Smooth muscle cell of the coronary artery (primary cell): ENCODE data around the gene OR2T1. TPM values are rescaled to one million over a fixed set of nuclear protein-coding genes. Genes with fewer than 3 reads are reported as not detected.

Experiments
- total RNA-seq: library from RNA; depleted of rRNA; stranded (reverse); fragments of >200 nt; gene quantifications from 2 replicates; pipeline ENCODE4 v1.2.3, GENCODE V29; 2014; ENCODE audit warnings: low replicate concordance

The OR2T1 gene, protein sequence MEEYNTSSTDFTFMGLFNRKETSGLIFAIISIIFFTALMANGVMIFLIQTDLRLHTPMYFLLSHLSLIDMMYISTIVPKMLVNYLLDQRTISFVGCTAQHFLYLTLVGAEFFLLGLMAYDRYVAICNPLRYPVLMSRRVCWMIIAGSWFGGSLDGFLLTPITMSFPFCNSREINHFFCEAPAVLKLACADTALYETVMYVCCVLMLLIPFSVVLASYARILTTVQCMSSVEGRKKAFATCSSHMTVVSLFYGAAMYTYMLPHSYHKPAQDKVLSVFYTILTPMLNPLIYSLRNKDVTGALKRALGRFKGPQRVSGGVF
- total RNA-seq = not detected in 2 replicates

GRCh38 chr1:248402748-248403147, at the start of gene OR2T1:
TSS of gene OR2T1 (plus strand) at chr1:248403048. CDS start at chr1:248406148, 3,100 bp downstream.

DNA sequence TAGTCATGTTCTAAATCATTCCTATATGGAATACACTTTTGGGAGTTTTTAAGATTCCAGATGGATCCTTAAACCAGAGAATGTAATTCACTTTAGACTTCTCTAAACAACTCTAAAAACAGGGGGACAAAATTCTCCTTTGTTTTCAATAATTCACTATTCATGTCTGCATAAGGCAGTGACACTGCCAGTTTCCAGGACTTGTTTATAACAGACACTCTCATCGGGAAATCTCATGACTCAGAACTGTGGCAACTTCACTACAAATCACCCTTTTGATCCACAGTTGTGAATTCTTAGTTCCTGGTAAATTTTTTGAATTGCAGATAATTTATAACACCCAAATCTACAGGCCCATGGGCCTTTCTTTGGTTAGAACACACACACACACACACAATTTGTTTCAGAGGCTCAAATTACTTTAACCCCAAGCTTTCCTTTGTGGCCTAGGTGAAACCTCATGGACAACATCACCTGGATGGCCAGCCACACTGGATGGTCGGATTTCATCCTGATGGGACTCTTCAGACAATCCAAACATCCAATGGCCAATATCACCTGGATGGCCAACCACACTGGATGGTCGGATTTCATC, 41.6 kb upstream of the OR2T1 start, which contains the start of gene OR2T4:
TSS of gene OR2T4 (plus strand) at position 545 of the 595 bp plus-strand sequence. CDS start at position 545, 0 bp downstream.

DNA sequence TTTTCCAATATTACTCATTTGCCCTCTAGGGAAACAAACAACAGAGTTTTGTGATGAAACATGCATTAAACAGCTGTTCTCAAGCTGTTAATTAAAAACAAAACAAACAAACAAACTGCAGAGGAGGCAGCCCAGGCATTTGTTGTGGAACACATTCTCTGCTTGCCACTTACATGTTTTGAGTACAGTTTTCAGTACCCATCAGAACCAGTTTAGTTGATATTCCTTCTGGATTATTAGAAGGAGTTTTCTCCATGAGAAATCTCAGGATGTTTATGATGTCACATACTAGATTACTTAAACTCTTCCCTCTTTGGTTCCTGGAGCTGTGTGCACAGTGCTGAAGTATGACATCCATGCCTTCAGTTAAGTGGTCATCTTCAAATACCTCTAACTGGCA, 27.4 kb upstream of the OR2T1 start, which contains the start of gene OR2T6:
TSS of gene OR2T6 (plus strand) at position 301 of the 400 bp plus-strand sequence. CDS start 11,863 bp downstream, outside the sequence.

DNA sequence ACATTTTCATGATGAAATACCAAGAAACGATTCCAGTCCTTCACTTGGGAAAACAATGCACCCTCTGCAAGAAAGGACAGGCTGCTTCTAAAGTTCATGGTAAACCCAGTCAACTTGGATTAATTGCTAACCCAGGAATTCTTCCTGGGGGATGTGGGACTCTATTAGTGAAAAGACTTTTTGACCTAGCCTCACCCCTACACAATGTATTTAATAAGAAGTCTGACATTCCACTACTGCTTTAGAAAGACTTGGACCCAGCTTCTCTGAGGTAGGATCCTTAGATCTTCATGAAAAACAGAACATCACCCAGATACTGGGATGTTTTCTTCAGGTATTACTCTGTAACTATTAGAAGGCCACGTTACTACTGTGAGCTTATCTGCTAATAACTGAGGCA, 42.6 kb downstream of the OR2T1 start, which contains the start of gene OR2T2:
TSS of gene OR2T2 (plus strand) at position 239 of the 400 bp plus-strand sequence. CDS start 7,161 bp downstream, outside the sequence.

Other genes with a start within 250 kb of the OR2T1 start
- not detected in 2 replicates for gene OR2M2, start 228.2 kb upstream of the OR2T1 start, total RNA-seq
- gene OR2M3, start 205.8 kb upstream of the OR2T1 start, total RNA-seq = not detected in 2 replicates
- gene OR2M4, start 171.6 kb upstream of the OR2T1 start, total RNA-seq = not detected in 2 replicates
- not detected in 2 replicates for gene OR2T33, start 125.1 kb upstream of the OR2T1 start, total RNA-seq
- gene OR2T12, start 99.6 kb upstream of the OR2T1 start, total RNA-seq = not detected in 2 replicates
- gene OR2M7, start 78.5 kb upstream of the OR2T1 start, total RNA-seq = not detected in 2 replicates
- not detected in 2 replicates for gene OR14C36, start 54.3 kb upstream of the OR2T1 start, total RNA-seq
- not detected in 2 replicates for gene OR2T4, start 41.4 kb upstream of the OR2T1 start, total RNA-seq
- gene OR2T6, start 27.3 kb upstream of the OR2T1 start, total RNA-seq = not detected in 2 replicates
- not detected in 2 replicates for gene OR2T2, start 42.6 kb downstream of the OR2T1 start, total RNA-seq
- gene OR2T3, start 70.3 kb downstream of the OR2T1 start, total RNA-seq = not detected in 2 replicates
- not detected in 2 replicates for gene OR2T5, start 85.5 kb downstream of the OR2T1 start, total RNA-seq
- gene OR2G6, start 105.0 kb downstream of the OR2T1 start, total RNA-seq = not detected in 2 replicates
- gene OR2T29, start 159.7 kb downstream of the OR2T1 start, total RNA-seq = not detected in 2 replicates
- not detected in 2 replicates for gene OR2T34, start 171.7 kb downstream of the OR2T1 start, total RNA-seq
- not detected in 2 replicates for gene OR2T10, start 194.7 kb downstream of the OR2T1 start, total RNA-seq
- gene OR2T11, start 232.0 kb downstream of the OR2T1 start, total RNA-seq = not detected in 2 replicates
- gene OR2T35, start 242.2 kb downstream of the OR2T1 start, total RNA-seq = not detected in 2 replicates